ENCODE measurements around the gene RASGRF1. TPM values are rescaled to one million over a fixed set of nuclear protein-coding genes. Genes with fewer than 3 reads are reported as not detected.

RASGRF1 gene
- total RNA-seq, 1 donor from 2014 or later, result 0.07 TPM

DNA sequence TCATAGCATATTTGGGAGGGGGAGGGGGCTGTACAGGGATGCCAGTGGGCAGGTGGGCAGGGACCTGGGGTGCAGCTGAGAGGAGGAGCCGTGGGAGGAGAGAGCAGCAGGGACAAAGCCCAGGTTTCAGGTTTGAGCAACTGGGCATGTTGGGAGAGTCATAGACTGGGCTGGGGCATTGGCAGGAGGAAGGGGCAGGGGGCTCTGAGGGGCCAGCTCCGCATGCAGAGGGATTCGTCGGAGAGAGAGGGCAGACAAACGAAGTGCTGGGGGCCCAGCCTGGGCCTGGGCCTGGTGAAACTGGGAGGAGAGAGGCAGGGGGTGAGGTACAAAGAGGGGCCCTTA is 25.2 kb downstream of the RASGRF1 start:
- Mint-ChIP-seq H3K27ac (no peak overlapping the region), H3K4me3 (no peak overlapping the region), H3K27me3 (ENCODE audit: low read depth) (peaks cover 23% of the 10 kb centered on the region), H3K36me3 (no peaks in the 10 kb centered on the region), H3K4me1 (no peaks in the 10 kb centered on the region), H3K9me3 (no peaks in the 10 kb centered on the region)
- TF ChIP-seq, protein P1, sequence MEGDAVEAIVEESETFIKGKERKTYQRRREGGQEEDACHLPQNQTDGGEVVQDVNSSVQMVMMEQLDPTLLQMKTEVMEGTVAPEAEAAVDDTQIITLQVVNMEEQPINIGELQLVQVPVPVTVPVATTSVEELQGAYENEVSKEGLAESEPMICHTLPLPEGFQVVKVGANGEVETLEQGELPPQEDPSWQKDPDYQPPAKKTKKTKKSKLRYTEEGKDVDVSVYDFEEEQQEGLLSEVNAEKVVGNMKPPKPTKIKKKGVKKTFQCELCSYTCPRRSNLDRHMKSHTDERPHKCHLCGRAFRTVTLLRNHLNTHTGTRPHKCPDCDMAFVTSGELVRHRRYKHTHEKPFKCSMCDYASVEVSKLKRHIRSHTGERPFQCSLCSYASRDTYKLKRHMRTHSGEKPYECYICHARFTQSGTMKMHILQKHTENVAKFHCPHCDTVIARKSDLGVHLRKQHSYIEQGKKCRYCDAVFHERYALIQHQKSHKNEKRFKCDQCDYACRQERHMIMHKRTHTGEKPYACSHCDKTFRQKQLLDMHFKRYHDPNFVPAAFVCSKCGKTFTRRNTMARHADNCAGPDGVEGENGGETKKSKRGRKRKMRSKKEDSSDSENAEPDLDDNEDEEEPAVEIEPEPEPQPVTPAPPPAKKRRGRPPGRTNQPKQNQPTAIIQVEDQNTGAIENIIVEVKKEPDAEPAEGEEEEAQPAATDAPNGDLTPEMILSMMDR (IDR thresholded peaks at IDR 0.05; ENCODE audit: unreplicated experiment), result no peak
- DNase-seq (ENCODE audit: low spot score in 2 of 2, unreplicated experiment in 2 of 2), result no peak

DNA sequence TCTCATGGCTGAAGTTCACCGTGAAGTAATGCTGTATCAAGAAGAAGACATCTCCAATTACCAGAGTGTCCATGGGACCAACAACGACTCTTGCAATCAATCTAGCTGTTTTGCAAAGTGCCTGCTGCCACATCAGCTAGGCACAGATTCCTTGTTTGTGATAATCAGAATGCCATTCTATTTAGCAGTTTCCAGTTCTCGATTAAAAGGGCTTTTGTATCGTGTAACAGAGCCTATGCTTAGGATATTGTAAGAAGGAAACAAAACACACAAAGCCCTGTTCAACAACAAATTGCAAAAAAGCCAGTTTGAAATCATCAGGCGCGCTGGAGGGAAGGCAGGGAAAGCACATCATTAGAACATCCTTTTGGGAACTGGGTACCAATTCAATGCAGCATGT is 26.1 kb downstream of the RASGRF1 start:
- no peaks in the 10 kb centered on the region for H3K36me3 Mint-ChIP-seq

DNA sequence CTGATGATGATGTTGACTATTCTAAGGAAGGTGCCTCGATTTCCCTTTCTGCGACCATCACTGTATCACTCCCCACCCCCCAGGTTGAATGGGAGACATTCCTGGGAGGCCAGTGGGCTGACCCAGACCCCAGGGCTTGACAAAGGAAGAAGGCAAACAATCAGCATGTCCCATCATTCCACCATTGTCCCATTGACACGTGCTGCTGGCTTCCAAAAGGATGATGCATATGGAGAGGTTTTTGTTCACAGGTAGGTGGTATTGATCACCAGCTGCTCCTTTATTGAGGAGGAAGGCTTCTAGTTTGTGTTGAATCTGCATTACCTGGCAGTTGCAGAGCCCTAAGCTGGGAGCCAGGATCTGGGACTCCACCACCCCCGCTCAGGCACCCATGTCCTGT is 30.4 kb downstream of the RASGRF1 start:
- Mint-ChIP-seq H3K36me3 (no peaks in the 10 kb centered on the region), H3K27ac (no peak overlapping the region), H3K4me1 (no peaks in the 10 kb centered on the region), H3K4me3 (no peak overlapping the region), H3K27me3 (ENCODE audit: low read depth) (peaks cover 47% of the 10 kb centered on the region), H3K9me3 (no peaks in the 10 kb centered on the region)
- TF ChIP-seq, protein P1 (IDR thresholded peaks at IDR 0.05; ENCODE audit: unreplicated experiment), result no peak
- no peak for DNase-seq (ENCODE audit: low spot score in 2 of 2, unreplicated experiment in 2 of 2)

More for the DNA sequence above, 26.1 kb downstream of the RASGRF1 start:
- TF ChIP-seq, protein P1 (IDR thresholded peaks at IDR 0.05; ENCODE audit: unreplicated experiment), result no peak
- no peak for DNase-seq (ENCODE audit: low spot score in 2 of 2, unreplicated experiment in 2 of 2)
- Mint-ChIP-seq H3K4me1 (no peaks in the 10 kb centered on the region), H3K27me3 (ENCODE audit: low read depth) (peaks cover 29% of the 10 kb centered on the region), H3K27ac (no peak overlapping the region), H3K9me3 (no peaks in the 10 kb centered on the region), H3K4me3 (no peak overlapping the region)

DNA sequence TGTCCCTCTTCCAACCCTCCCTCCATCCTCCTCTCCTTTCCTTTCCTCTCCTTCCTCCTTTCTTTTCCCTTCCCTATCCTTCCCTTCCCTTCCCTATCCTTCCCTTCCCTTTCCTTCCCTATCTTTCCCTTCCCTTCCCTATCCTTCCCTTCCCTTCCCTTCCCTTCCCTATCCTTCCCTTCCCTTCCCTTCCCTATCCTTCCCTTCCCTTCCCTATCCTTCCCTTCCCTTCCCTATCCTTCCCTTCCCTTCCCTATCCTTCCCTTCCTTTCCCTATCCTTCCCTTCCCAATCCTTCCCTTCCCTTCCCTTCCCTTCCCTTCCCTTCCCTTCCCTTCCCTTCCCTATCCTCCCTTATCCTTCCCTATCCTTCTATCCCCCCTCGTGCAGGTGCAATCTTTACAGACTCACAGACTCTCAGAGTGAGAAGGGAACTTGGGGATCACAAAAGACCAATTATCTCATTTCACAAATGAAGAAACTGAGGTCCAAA is 31.5 kb downstream of the RASGRF1 start:
- Mint-ChIP-seq H3K36me3 (no peaks in the 10 kb centered on the region), H3K27me3 (ENCODE audit: low read depth) (peaks cover 41% of the 10 kb centered on the region), H3K4me3 (no peak overlapping the region)

DNA sequence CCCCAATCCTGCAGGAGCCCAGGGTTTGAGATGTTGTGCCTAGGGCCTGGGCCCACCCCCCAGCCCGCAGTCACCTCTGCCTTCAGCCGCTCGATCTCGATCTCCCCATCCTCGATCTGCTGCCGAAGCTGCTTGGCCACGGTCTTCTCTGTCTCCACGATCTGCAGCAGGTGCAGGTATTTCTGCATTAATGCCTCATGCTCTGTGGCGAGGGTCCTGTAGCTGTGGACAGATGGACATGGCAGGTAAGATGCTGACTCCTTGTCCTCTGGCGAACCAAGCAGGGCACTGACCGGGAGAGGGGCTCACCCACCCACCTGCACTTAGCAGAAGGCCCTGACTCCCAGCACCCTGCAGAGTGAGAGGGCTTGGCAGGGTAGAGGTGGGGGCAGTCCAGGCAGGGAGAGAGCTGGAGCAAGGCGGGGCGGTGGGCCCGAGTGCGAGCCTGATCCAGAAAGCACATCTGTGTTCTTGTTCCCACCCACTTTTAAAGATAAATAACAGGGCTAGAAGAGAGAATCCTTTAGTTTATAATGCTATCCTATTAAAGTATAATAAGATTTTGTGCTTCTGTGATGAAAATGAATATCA is 32.2 kb downstream of the RASGRF1 start:
- Mint-ChIP-seq H3K9me3 (no peaks in the 10 kb centered on the region), H3K36me3 (no peaks in the 10 kb centered on the region), H3K4me3 (no peak overlapping the region), H3K27me3 (ENCODE audit: low read depth) (peaks cover 43% of the 10 kb centered on the region), H3K27ac (no peak overlapping the region), H3K4me1 (no peaks in the 10 kb centered on the region)
- no peak for DNase-seq (ENCODE audit: low spot score in 2 of 2, unreplicated experiment in 2 of 2)
- TF ChIP-seq, protein P1 (IDR thresholded peaks at IDR 0.05; ENCODE audit: unreplicated experiment), result no peak

More for the DNA sequence above, 31.5 kb downstream of the RASGRF1 start:
- DNase-seq (ENCODE audit: low spot score in 2 of 2, unreplicated experiment in 2 of 2), result no peak
- H3K4me1 Mint-ChIP-seq, result no peaks in the 10 kb centered on the region
- H3K9me3 Mint-ChIP-seq, result no peaks in the 10 kb centered on the region
- no peak overlapping the region for H3K27ac Mint-ChIP-seq
- TF ChIP-seq, protein P1 (IDR thresholded peaks at IDR 0.05; ENCODE audit: unreplicated experiment), result no peak

All from mesothelial cell of epicardium (in vitro differentiated cells).